GM12891 (cell line): ENCODE results near the gene EPX.
A peak's percentile ranks its signal among the peaks of the same experiment; 100 is the strongest.

Source experiments
- DNase-seq: peaks from one replicate; pipeline ENCODE4 v3.0.0; 2011; ENCODE audit warnings: low spot score; ENCODE audit not compliant: insufficient read length
- FAIRE-seq: peaks from 2 replicates; lab custom pipeline; 2011; peaks lifted over from hg19 to GRCh38; lab: Jason Lieb, UNC
- PAX5 ChIP-seq: IDR thresholded peaks from 2 replicates; pipeline ENCODE4 v1.6.1; 2011; ENCODE audit warnings: low read length, moderate library complexity, mild to moderate bottlenecking; ENCODE audit not compliant: insufficient read depth, severe bottlenecking
- POLR2A ChIP-seq: IDR thresholded peaks from 2 replicates; pipeline ENCODE4 v1.6.1; 2011; ENCODE audit warnings: low read depth, low read length, control low read depth
- POLR2AphosphoS5 ChIP-seq: IDR thresholded peaks from 2 replicates; pipeline ENCODE4 v1.6.1; 2011; ENCODE audit warnings: low read depth, low read length, control low read depth
- POU2F2 ChIP-seq: IDR thresholded peaks from 2 replicates; pipeline ENCODE4 v1.6.1; 2011; ENCODE audit warnings: low read depth, mild to moderate bottlenecking, control low read depth, low read length, moderate library complexity
- SPI1 ChIP-seq: IDR thresholded peaks from 2 replicates; pipeline ENCODE4 v1.6.1; 2011; ENCODE audit warnings: low read depth, low read length, control low read depth
- TAF1 ChIP-seq: IDR thresholded peaks from 2 replicates; pipeline ENCODE4 v1.6.1; 2011; ENCODE audit warnings: low read depth, low read length, control low read depth

The EPX gene

GRCh38 chr17:58236394-58236793 is 43.9 kb downstream of the EPX start:
- no peak for FAIRE-seq
- TF ChIP-seq SPI1 (no peak), POLR2A (no peak), PAX5 (no peak), TAF1 (no peak), POU2F2 (no peak), POLR2AphosphoS5 (no peak)

GRCh38 chr17:58238147-58238634 is 45.7 kb downstream of the EPX start, which contains the start of gene LPO:
Gene LPO, plus strand, starts transcription at chr17:58238584. Its CDS starts 4,396 bp downstream, at chr17:58242980.
- FAIRE-seq: no peak
- DNase-seq: no peak
- no peak for TF ChIP-seq POLR2A
- no peak for TF ChIP-seq POLR2AphosphoS5
- no peak for TF ChIP-seq PAX5
- TF ChIP-seq POU2F2: no peak
- TF ChIP-seq SPI1: no peak
- no peak for TF ChIP-seq TAF1

More at GRCh38 chr17:58236394-58236793, 43.9 kb downstream of the EPX start:
- no peak for DNase-seq

GRCh38 chr17:58239987-58240386 is 47.5 kb downstream of the EPX start:
- FAIRE-seq (no peak), DNase-seq (no peak)
- TF ChIP-seq POU2F2 (no peak), PAX5 (no peak), POLR2AphosphoS5 (no peak), TAF1 (no peak), SPI1 (no peak), POLR2A (no peak)

- FAIRE-seq: no peak
- DNase-seq: no peak
- TF ChIP-seq TAF1 (no peak), SPI1 (no peak), POLR2AphosphoS5 (no peak), POU2F2 (no peak), PAX5 (no peak), POLR2A (no peak)
Measured at GRCh38 chr17:58242171-58242784, 49.8 kb downstream of the EPX start.

GRCh38 chr17:58244963-58245362 is 52.4 kb downstream of the EPX start:
- FAIRE-seq (no peak), DNase-seq (no peak)
- no peak for TF ChIP-seq PAX5
- no peak for TF ChIP-seq POLR2AphosphoS5
- no peak for TF ChIP-seq TAF1

GRCh38 chr17:58245428-58246103 is 53.0 kb downstream of the EPX start:
- no peak for DNase-seq
- TF ChIP-seq POLR2A (no peak), POLR2AphosphoS5 (no peak), POU2F2 (no peak), SPI1 (no peak), PAX5 (no peak), TAF1 (no peak)
- FAIRE-seq: no peak

- no peak for DNase-seq
- no peak for FAIRE-seq
- no peak for TF ChIP-seq POLR2A
- no peak for TF ChIP-seq TAF1
- TF ChIP-seq POLR2AphosphoS5: no peak
- TF ChIP-seq SPI1: no peak
- TF ChIP-seq POU2F2: no peak
- no peak for TF ChIP-seq PAX5
Measured at GRCh38 chr17:58246104-58246740, 53.7 kb downstream of the EPX start.

- no peak for FAIRE-seq
- no peak for DNase-seq
- TF ChIP-seq POLR2A (no peak), TAF1 (no peak), PAX5 (no peak), SPI1 (no peak), POU2F2 (no peak)
Measured at GRCh38 chr17:58246781-58247180, 54.3 kb downstream of the EPX start.

GRCh38 chr17:58247511-58248363 is 55.2 kb downstream of the EPX start:
- FAIRE-seq (no peak), DNase-seq (no peak)
- TF ChIP-seq POLR2A: no peak
- peak; percentile 24; the same call in 1 of the 2 replicates for TF ChIP-seq SPI1

GRCh38 chr17:58248955-58249269 is 56.4 kb downstream of the EPX start:
- FAIRE-seq (no peak), DNase-seq (no peak)
- TF ChIP-seq POLR2A: no peak
- no peak for TF ChIP-seq POLR2AphosphoS5
- no peak for TF ChIP-seq SPI1
